Heart right ventricle (tissue), 16 donors: ENCODE data around the gene SEMA3D. TPM values are rescaled to one million over a fixed set of nuclear protein-coding genes. Genes with fewer than 3 reads are reported as not detected.

ENCODE experiments used
- ATAC-seq, 8 donors: fragments of 200-7000 bp; cut with Tn5 transposase; one replicate each; pipeline ENCODE4 v1.9.1; 2020; ENCODE audit warnings: mild to moderate bottlenecking in 8 of 8, moderate library complexity in 8 of 8, moderate number of reproducible peaks in 1 of 8
- DNase-seq, 2 donors: peaks; one replicate each; pipeline ENCODE4 v3.0.0-alpha.2; 2020
- H3K27ac ChIP-seq, 10 donors: fragments of 200-600 bp; sonication (generic) in 2 of 10; one replicate each; pipeline versions ENCODE4 v1.5.0 to v1.8.0; 2020 to 2022; ENCODE audit warnings: mild to moderate bottlenecking in 3 of 10
- H3K27me3 ChIP-seq, 7 donors: fragments of 200-600 bp; one replicate each; pipeline ENCODE4 v1.8.0; 2021 to 2022; ENCODE audit warnings: mild to moderate bottlenecking in 2 of 7
- H3K36me3 ChIP-seq, 9 donors: fragments of 200-600 bp; sonication (generic) in 1 of 9; one replicate each; pipeline versions ENCODE4 v1.5.0 to v1.8.0; 2020 to 2022; ENCODE audit warnings: mild to moderate bottlenecking in 2 of 9
- H3K4me1 ChIP-seq, 9 donors: fragments of 200-600 bp; sonication (generic) in 1 of 9; one replicate each; pipeline versions ENCODE4 v1.5.0 to v1.8.0; 2020 to 2022; ENCODE audit warnings: mild to moderate bottlenecking in 4 of 9
- H3K4me3 ChIP-seq, 10 donors: fragments of 200-600 bp; sonication (generic) in 2 of 10; one replicate each; pipeline versions ENCODE4 v1.5.0 to v1.8.0; 2020 to 2022; ENCODE audit warnings: mild to moderate bottlenecking in 7 of 10, moderate library complexity in 2 of 10
- H3K9me3 ChIP-seq, 11 donors: fragments of 200-600 bp in 10 of 11; sonication (generic) in 2 of 11; one replicate each; pipeline versions ENCODE4 v1.5.0 to v1.8.0; 2013 to 2022; ENCODE audit warnings: mild to moderate bottlenecking in 2 of 11, control low read depth in 1 of 11, moderate library complexity in 1 of 11
- WGBS, 2 donors: extraction: QIAGEN DNeasy Blood & Tissue Kit; methylation state at CpG; one replicate each; pipeline ENCODE4 v1.1.7; 2013; ENCODE audit warnings: inconsistent platforms in 1 of 2; 5-methylcytosine and 5-hydroxymethylcytosine counted together
- intact Hi-C, 10 donors: fragments of 100-400 bp; cut with DNase I; formaldehyde crosslinking; loops; one replicate each; pipeline versions ENCODE4 v1.11.1 to v1.14.2; 2022
- polyA plus RNA-seq, 2 donors: library from polyadenylated mRNA; stranded (reverse); fragments of 200-250 nt; gene quantifications; one replicate each; pipeline ENCODE4 v1.2.3, GENCODE V29; 2013
- total RNA-seq, 10 donors: library from RNA; stranded (reverse); fragmentation: NEBNext Ultra II Directional in 3 of 10; extraction: Animal tissue kit (Norgen Biotek cat#: 25700) in 3 of 10; gene quantifications; one replicate each; pipeline versions ENCODE4 v1.2.1 to v1.2.4, GENCODE V29; 2021 to 2023
- TF ChIP-seq, protein P1 (sequence below), 9 donors: fragments of 200-600 bp; sonication (generic) in 2 of 9; IDR thresholded peaks; one replicate each; pipeline versions ENCODE4 v1.5.0 to v1.8.0; 2021 to 2022; ENCODE audit warnings: antibody characterized with exemption in 9 of 9, mild to moderate bottlenecking in 5 of 9, moderate library complexity in 1 of 9
- donor health status: Arrhythmogenic right ventricular cardiomyopathy.
- donor health status: ischemic (EF 13 %, LVEDD 7.1; RV severe dilation, severe dysfunction).
- donor health status: healthy with polysubstance abuse.
- donor health status: DM: no; HTN: yes; CAD: no.
- donor health status: DM: no; HTN: no; CAD: no.
- donor health status: ischemic (EF 25% LVEDD 6.9; RV normal size, moderate dysfunction).
- donor health status: ischemic (EF 25% LVEDD 5.7; RV mildly dilated, moderate dysfunction).
- donor health status: healthy.
- donor health status: DM: yes; HTN: yes; CAD: no.
- donor health status: Ischemic cardiomyopathy.
- donor health status: ischemic (EF 35%, LVEDD 5.7; RV mildly dilated, moderate dysfunction).
- donor health status: nonischemic (EF 11% LVEDD 7.7; RV severe dilation, severe dysfunction).
- donor health status: DM: yes; HTN: yes; CAD: no.
- donor health status: PGD.
- donor health status: ischemic (EF 29% LVEDD 5.4; RV normal size, mild dysfunction).
- donor health status: nonischemic (EF 23%, LVEDD 6.1; RV moderate dilation, normal function).

The SEMA3D gene
- total and polyA plus RNA-seq, 12 donors: 0.10 to 3.5 (median 0.86) TPM

DNA sequence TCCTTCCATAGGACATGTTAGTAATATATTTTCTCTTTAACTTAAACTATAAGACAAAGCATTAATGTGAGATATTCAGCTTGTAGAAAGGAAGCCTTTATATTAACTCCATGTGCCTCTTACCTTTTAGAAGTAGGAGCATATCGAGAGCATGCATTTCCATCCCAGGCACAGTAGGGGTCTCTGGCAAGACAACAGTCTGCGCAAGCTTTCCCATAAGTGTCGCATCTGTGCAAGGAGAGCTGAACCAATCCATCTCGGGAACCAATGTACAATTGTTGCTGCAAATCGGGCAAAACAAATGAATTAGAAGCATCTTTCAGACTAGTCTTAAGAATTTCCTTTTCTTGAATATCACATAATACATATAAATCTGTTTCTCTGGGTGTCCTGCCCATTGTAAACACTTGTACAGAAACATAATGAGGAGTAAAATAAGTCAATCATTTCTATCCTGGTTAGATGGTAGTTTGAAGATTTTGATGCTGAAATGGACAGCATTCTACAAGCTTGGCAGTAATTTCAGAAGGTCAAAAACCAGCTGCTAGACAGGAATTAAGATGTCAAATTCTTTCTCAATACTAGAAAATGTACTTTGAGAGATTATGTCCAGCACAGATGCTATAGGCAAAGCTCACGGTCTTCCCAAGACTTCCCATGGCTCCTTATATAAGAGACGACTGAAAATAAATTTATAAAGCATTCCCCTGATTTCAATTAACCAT, 171.8 kb downstream of the SEMA3D start:
- TF ChIP-seq, protein P1, sequence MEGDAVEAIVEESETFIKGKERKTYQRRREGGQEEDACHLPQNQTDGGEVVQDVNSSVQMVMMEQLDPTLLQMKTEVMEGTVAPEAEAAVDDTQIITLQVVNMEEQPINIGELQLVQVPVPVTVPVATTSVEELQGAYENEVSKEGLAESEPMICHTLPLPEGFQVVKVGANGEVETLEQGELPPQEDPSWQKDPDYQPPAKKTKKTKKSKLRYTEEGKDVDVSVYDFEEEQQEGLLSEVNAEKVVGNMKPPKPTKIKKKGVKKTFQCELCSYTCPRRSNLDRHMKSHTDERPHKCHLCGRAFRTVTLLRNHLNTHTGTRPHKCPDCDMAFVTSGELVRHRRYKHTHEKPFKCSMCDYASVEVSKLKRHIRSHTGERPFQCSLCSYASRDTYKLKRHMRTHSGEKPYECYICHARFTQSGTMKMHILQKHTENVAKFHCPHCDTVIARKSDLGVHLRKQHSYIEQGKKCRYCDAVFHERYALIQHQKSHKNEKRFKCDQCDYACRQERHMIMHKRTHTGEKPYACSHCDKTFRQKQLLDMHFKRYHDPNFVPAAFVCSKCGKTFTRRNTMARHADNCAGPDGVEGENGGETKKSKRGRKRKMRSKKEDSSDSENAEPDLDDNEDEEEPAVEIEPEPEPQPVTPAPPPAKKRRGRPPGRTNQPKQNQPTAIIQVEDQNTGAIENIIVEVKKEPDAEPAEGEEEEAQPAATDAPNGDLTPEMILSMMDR (IDR thresholded peaks at IDR 0.05): no peak
- Histone ChIP-seq H3K36me3 (no peaks in the 10 kb centered on the region), H3K4me3 (no peak overlapping the region), H3K27me3 (no peaks in the 10 kb centered on the region), H3K27ac (no peak overlapping the region), H3K9me3 (no peaks in the 10 kb centered on the region), H3K4me1 (no peaks in the 10 kb centered on the region)
- 89 to 92% methylated on average over 7 of the region's 7 CpGs for WGBS, 2 donors
- ATAC-seq (no peak), DNase-seq (no peak)
- intact Hi-C loops: loop anchor here in 2 of 10 donors (5.0 to 10.0 kb wide), 2 partner anchors 100 to 108 kb away; no protein-coding TSS in a partner anchor

DNA sequence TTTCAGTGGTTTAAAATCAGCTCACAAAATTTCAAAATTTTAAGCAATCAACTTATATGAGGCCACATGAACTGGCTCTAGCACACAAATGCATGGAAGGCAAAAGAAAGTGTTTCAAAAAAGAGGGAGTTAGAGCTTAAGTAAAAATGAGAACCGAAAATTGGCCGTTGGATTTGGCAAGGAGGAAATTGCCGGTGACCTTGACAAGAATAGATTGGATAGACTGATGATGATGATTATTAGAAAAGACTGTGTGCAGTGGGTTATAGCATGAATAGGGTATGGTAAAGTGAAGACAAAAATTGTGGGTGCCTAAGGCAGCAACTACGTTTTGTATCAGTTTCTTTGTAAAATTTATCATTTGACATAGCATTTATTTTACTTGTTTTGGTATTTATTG, 175.7 kb downstream of the SEMA3D start:
- ATAC-seq (no peak), DNase-seq (no peak)
- intact Hi-C loops: loop anchor here in 1 of 10 donors (10.0 kb wide), 1 partner anchor 96 kb away; no protein-coding TSS in a partner anchor
- Histone ChIP-seq H3K4me1 (no peaks in the 10 kb centered on the region), H3K27me3 (no peaks in the 10 kb centered on the region), H3K36me3 (no peaks in the 10 kb centered on the region), H3K9me3 (no peaks in the 10 kb centered on the region), H3K4me3 (no peak overlapping the region), H3K27ac (no peak overlapping the region)
- TF ChIP-seq, protein P1 (IDR thresholded peaks at IDR 0.05): no peak
- 86 to 93% methylated on average over 4 of the region's 4 CpGs for WGBS, 2 donors

DNA sequence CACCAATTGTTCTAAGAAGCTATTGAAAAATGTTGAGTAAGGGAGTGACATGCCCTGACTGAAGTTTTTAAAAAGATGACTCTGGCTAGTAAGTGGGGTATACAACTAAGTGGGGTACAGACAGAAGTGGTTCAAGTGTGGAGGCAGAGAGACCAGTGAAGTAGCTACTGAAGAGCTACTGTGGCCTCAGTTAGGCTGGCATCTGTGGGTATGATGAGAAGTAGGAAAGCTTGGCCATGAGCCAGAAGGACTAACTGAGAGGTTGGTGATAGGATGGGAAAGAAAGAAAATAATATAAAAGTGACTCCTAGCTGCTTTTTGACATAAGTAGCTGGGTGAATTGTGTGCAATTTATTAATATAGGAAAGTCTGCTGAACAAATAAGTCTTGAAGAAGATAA, 176.6 kb downstream of the SEMA3D start:
- intact Hi-C loops: loop anchor here in 1 of 10 donors (10.0 kb wide), 1 partner anchor 96 kb away; no protein-coding TSS in a partner anchor
- Histone ChIP-seq H3K4me1 (no peaks in the 10 kb centered on the region), H3K36me3 (no peaks in the 10 kb centered on the region), H3K27ac (no peak overlapping the region), H3K27me3 (no peaks in the 10 kb centered on the region), H3K4me3 (no peak overlapping the region), H3K9me3 (no peaks in the 10 kb centered on the region)
- ATAC-seq (no peak), DNase-seq (no peak)
- TF ChIP-seq, protein P1 (IDR thresholded peaks at IDR 0.05): no peak

DNA sequence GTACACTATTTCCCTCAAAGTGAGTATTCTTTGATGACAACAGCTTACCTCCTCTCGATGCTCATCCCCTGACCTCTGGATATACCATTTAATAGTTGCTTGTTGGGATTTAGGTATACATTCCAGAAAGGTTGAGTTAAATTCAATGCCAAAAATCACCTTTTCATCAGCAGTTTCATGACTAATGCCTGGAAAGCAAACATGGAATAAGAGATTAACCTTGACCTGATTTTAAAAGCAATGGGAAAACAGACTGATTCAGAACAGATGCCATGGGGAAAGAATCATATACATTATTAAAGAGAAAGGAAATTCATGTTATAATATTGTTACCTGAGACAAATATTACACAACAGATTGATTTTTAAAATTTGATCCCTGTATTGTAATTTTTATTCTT, 180.1 kb downstream of the SEMA3D start:
- TF ChIP-seq, protein P1 (IDR thresholded peaks at IDR 0.05): no peak
- no peak for DNase-seq

More for the DNA sequence above, 180.1 kb downstream of the SEMA3D start:
- no peak overlapping the region for H3K4me3 ChIP-seq
- peaks cover 0 to 5% (median 0%) of the 10 kb centered on the region in 9 donors for H3K4me1 ChIP-seq
- no peaks in the 10 kb centered on the region for H3K36me3 ChIP-seq
- no peaks in the 10 kb centered on the region for H3K27me3 ChIP-seq
- H3K9me3 ChIP-seq: no peaks in the 10 kb centered on the region
- intact Hi-C loops: loop anchor here in 1 of 10 donors (10.0 kb wide), 1 partner anchor 82 kb away; no protein-coding TSS in a partner anchor
- ATAC-seq: no peak
- WGBS, 2 donors: 94 to 98% methylated on average over 1 of the region's 1 CpG
- no peak overlapping the region for H3K27ac ChIP-seq
